ENCODE results near the gene NLGN1. TPM values are rescaled to one million over a fixed set of nuclear protein-coding genes. Genes with fewer than 3 reads are reported as not detected.

Gene NLGN1
- polyA plus RNA-seq, 2 of the 4 experiments (the other 2 are of a cell fraction): not detected

DNA sequence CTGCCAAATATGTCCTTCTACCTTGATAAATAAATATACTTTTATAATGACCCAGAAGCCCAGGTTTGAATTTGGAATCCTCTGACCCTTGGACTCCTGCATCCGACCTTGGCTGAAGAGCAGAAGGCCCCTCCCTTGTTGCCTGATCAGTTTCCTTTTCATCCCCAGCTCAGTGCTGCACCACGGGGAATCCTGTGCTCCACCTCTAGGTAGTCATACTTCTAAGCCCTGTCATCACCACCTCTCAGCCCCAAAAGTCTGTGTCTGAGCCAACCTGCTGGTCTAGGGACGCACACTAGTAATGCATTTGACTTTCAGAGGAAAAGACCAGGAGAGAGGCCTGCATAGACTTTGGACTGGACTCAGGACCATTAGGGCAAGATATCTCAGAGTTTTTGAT is 310.6 kb downstream of the NLGN1 start:
- CTCF ChIA-PET: no interaction called here
- no peak overlapping the region for H3K4me3 ChIP-seq
- 25% methylated on average over 3 of the region's 3 CpGs for WGBS (ENCODE audit: missing lambda C conversion rate)
- TF ChIP-seq RARB (CRISPR knock-in tag; IDR thresholded peaks at IDR 0.05): no peak
- TF ChIP-seq RNF2 (IDR thresholded peaks at IDR 0.05; ENCODE audit: borderline replicate concordance, low read depth): no peak
- TF ChIP-seq JUN (IDR thresholded peaks at IDR 0.05): no peak
- TF ChIP-seq, protein P1, sequence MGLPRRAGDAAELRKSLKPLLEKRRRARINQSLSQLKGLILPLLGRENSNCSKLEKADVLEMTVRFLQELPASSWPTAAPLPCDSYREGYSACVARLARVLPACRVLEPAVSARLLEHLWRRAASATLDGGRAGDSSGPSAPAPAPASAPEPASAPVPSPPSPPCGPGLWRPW (IDR thresholded peaks at IDR 0.05): no peak
- TF ChIP-seq, protein P2, sequence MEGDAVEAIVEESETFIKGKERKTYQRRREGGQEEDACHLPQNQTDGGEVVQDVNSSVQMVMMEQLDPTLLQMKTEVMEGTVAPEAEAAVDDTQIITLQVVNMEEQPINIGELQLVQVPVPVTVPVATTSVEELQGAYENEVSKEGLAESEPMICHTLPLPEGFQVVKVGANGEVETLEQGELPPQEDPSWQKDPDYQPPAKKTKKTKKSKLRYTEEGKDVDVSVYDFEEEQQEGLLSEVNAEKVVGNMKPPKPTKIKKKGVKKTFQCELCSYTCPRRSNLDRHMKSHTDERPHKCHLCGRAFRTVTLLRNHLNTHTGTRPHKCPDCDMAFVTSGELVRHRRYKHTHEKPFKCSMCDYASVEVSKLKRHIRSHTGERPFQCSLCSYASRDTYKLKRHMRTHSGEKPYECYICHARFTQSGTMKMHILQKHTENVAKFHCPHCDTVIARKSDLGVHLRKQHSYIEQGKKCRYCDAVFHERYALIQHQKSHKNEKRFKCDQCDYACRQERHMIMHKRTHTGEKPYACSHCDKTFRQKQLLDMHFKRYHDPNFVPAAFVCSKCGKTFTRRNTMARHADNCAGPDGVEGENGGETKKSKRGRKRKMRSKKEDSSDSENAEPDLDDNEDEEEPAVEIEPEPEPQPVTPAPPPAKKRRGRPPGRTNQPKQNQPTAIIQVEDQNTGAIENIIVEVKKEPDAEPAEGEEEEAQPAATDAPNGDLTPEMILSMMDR (IDR thresholded peaks at IDR 0.05): no peak
- TF ChIP-seq NPAS2 (CRISPR knock-in tag; IDR thresholded peaks at IDR 0.05; ENCODE audit: borderline replicate concordance): no peak
- no peak for TF ChIP-seq POLR2A (IDR thresholded peaks at IDR 0.05; ENCODE audit: low read length)
- TF ChIP-seq HDAC2 (IDR thresholded peaks at IDR 0.05): no peak
- TF ChIP-seq TFCP2L1 (CRISPR knock-in tag; IDR thresholded peaks at IDR 0.05): no peak
- no peak for TF ChIP-seq RFX5 (IDR thresholded peaks at IDR 0.05)
- no peak for TF ChIP-seq FOSL2 (IDR thresholded peaks at IDR 0.05)
- no peak for TF ChIP-seq FOSL2 (CRISPR knock-in tag; IDR thresholded peaks at IDR 0.05)
- TF ChIP-seq FOSB (CRISPR knock-in tag; IDR thresholded peaks at IDR 0.05): no peak
- TF ChIP-seq, protein P3, sequence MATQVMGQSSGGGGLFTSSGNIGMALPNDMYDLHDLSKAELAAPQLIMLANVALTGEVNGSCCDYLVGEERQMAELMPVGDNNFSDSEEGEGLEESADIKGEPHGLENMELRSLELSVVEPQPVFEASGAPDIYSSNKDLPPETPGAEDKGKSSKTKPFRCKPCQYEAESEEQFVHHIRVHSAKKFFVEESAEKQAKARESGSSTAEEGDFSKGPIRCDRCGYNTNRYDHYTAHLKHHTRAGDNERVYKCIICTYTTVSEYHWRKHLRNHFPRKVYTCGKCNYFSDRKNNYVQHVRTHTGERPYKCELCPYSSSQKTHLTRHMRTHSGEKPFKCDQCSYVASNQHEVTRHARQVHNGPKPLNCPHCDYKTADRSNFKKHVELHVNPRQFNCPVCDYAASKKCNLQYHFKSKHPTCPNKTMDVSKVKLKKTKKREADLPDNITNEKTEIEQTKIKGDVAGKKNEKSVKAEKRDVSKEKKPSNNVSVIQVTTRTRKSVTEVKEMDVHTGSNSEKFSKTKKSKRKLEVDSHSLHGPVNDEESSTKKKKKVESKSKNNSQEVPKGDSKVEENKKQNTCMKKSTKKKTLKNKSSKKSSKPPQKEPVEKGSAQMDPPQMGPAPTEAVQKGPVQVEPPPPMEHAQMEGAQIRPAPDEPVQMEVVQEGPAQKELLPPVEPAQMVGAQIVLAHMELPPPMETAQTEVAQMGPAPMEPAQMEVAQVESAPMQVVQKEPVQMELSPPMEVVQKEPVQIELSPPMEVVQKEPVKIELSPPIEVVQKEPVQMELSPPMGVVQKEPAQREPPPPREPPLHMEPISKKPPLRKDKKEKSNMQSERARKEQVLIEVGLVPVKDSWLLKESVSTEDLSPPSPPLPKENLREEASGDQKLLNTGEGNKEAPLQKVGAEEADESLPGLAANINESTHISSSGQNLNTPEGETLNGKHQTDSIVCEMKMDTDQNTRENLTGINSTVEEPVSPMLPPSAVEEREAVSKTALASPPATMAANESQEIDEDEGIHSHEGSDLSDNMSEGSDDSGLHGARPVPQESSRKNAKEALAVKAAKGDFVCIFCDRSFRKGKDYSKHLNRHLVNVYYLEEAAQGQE (IDR thresholded peaks at IDR 0.05): no peak
- no peak for TF ChIP-seq ZC3H11A (IDR thresholded peaks at IDR 0.05)
- no peak for TF ChIP-seq BHLHE40 (IDR thresholded peaks at IDR 0.05; ENCODE audit: low read depth, low read length)
- no peak for TF ChIP-seq KDM5A (IDR thresholded peaks at IDR 0.05)
- no peak for TF ChIP-seq SMC3 (IDR thresholded peaks at IDR 0.05)
- no peak for TF ChIP-seq NR3C1 (IDR thresholded peaks at IDR 0.05)
- TF ChIP-seq FOXS1 (CRISPR knock-in tag; IDR thresholded peaks at IDR 0.05): no peak
- H3K27ac ChIP-seq: no peak overlapping the region
- FAIRE-seq (no peak), DNase-seq (ENCODE audit: low read depth in 1 of 2, low spot score in 1 of 2) (no peak), ATAC-seq (no peak)
- H3K9me3 ChIP-seq: no peaks in the 10 kb centered on the region
- no peaks in the 10 kb centered on the region for H3K4me1 ChIP-seq
- POLR2A ChIA-PET: no interaction called here
- no peak overlapping the region for H3K4me2 ChIP-seq

DNA sequence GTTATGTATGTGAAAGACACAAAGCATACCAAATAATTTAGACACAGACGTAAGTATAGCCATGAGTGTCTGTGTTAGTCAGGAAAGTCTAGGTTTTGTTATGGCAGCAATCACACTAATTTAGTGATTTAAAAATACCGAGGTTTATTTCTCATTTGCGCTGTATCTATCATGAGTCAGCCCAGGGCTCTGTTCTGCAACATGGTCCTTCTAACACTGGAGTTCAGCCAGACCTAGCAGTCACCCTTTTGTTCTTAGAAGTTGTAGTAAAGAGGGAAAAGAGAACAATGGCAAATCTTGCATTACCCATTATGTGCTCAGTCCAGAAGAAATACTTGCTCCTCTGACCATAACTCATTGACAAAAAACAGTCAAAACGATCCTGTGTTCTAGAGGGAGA is 311.5 kb downstream of the NLGN1 start:
- ATAC-seq (no peak), FAIRE-seq (no peak), DNase-seq (ENCODE audit: low read depth in 1 of 2, low spot score in 1 of 2) (no peak)
- ChIA-PET POLR2A (no interaction called here), CTCF (no interaction called here)
- Histone ChIP-seq H3K4me3 (no peak overlapping the region), H3K4me1 (no peaks in the 10 kb centered on the region), H3K9me3 (no peaks in the 10 kb centered on the region), H3K27ac (no peak overlapping the region), H3K4me2 (no peak overlapping the region)
- WGBS (ENCODE audit: missing lambda C conversion rate): 21% methylated on average over 4 of the region's 4 CpGs
- TF ChIP-seq HDAC2 (IDR thresholded peaks at IDR 0.05): no peak
- TF ChIP-seq SMC3 (IDR thresholded peaks at IDR 0.05): no peak
- TF ChIP-seq CBX8 (IDR thresholded peaks at IDR 0.05): no peak
- no peak for TF ChIP-seq EHF (CRISPR knock-in tag; IDR thresholded peaks at IDR 0.05)
- TF ChIP-seq SREBF2 (IDR thresholded peaks at IDR 0.05): no peak
- no peak for TF ChIP-seq RCOR1 (IDR thresholded peaks at IDR 0.05; ENCODE audit: low read depth, low read length)
- TF ChIP-seq JUNB (IDR thresholded peaks at IDR 0.05): no peak
- no peak for TF ChIP-seq KDM1A (IDR thresholded peaks at IDR 0.05; ENCODE audit: low read depth)
- no peak for TF ChIP-seq CBX2 (IDR thresholded peaks at IDR 0.05; ENCODE audit: borderline replicate concordance, low read depth)
- TF ChIP-seq TFCP2L1 (CRISPR knock-in tag; IDR thresholded peaks at IDR 0.05): no peak
- TF ChIP-seq RARB (CRISPR knock-in tag; IDR thresholded peaks at IDR 0.05): no peak
- TF ChIP-seq, protein P4, sequence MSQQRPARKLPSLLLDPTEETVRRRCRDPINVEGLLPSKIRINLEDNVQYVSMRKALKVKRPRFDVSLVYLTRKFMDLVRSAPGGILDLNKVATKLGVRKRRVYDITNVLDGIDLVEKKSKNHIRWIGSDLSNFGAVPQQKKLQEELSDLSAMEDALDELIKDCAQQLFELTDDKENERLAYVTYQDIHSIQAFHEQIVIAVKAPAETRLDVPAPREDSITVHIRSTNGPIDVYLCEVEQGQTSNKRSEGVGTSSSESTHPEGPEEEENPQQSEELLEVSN (IDR thresholded peaks at IDR 0.05; ENCODE audit: borderline replicate concordance, low read depth): no peak
- TF ChIP-seq, protein P5, sequence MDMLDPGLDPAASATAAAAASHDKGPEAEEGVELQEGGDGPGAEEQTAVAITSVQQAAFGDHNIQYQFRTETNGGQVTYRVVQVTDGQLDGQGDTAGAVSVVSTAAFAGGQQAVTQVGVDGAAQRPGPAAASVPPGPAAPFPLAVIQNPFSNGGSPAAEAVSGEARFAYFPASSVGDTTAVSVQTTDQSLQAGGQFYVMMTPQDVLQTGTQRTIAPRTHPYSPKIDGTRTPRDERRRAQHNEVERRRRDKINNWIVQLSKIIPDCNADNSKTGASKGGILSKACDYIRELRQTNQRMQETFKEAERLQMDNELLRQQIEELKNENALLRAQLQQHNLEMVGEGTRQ (IDR thresholded peaks at IDR 0.05): no peak
- TF ChIP-seq RNF2 (IDR thresholded peaks at IDR 0.05; ENCODE audit: borderline replicate concordance, low read depth): no peak
- TF ChIP-seq, protein P6, sequence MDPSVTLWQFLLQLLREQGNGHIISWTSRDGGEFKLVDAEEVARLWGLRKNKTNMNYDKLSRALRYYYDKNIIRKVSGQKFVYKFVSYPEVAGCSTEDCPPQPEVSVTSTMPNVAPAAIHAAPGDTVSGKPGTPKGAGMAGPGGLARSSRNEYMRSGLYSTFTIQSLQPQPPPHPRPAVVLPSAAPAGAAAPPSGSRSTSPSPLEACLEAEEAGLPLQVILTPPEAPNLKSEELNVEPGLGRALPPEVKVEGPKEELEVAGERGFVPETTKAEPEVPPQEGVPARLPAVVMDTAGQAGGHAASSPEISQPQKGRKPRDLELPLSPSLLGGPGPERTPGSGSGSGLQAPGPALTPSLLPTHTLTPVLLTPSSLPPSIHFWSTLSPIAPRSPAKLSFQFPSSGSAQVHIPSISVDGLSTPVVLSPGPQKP (IDR thresholded peaks at IDR 0.05; ENCODE audit: low read depth, low read length): no peak
- no peak for TF ChIP-seq HOXB13 (CRISPR knock-in tag; IDR thresholded peaks at IDR 0.05; ENCODE audit: low read depth)
- no peak for TF ChIP-seq HOXA7 (CRISPR knock-in tag; IDR thresholded peaks at IDR 0.05)
- no peak for TF ChIP-seq POLR2AphosphoS2 (conservative IDR thresholded peaks at IDR 0.05; ENCODE audit: low read length)
- TF ChIP-seq GATA3 (IDR thresholded peaks at IDR 0.05; ENCODE audit: borderline replicate concordance): no peak
- TF ChIP-seq FOSB (CRISPR knock-in tag; IDR thresholded peaks at IDR 0.05): no peak
